Posterior vena cava (tissue), 2 donors: Measurements from ENCODE around the gene BCKDK. TPM values are rescaled to one million over a fixed set of nuclear protein-coding genes. Genes with fewer than 3 reads are reported as not detected.
A peak's percentile ranks its signal among the peaks of the same experiment; 100 is the strongest.

ENCODE experiments used
- DNase-seq: peaks from one replicate; pipeline ENCODE4 v3.0.0-alpha.2; 2020; ENCODE audit warnings: low spot score
- intact Hi-C, 2 donors: fragments of 100-400 bp; cut with DNase I; formaldehyde crosslinking; loops; one replicate each; pipeline versions ENCODE4 v1.14.1 to v1.14.2; 2022 to 2023
- total RNA-seq, 2 donors: library from RNA; stranded (reverse); fragmentation: NEBNext Ultra II Directional; extraction: Animal tissue kit (Norgen Biotek cat#: 25700); gene quantifications; one replicate each; pipeline ENCODE4 v1.2.1, GENCODE V29; 2021
- donor health status: DM: yes; HTN: yes; CAD: no.
- donor health status: DM: yes; HTN: yes; CAD: no.

The BCKDK gene
- total RNA-seq, 2 donors from 2014 or later: 29.8 to 30.6 TPM

DNA sequence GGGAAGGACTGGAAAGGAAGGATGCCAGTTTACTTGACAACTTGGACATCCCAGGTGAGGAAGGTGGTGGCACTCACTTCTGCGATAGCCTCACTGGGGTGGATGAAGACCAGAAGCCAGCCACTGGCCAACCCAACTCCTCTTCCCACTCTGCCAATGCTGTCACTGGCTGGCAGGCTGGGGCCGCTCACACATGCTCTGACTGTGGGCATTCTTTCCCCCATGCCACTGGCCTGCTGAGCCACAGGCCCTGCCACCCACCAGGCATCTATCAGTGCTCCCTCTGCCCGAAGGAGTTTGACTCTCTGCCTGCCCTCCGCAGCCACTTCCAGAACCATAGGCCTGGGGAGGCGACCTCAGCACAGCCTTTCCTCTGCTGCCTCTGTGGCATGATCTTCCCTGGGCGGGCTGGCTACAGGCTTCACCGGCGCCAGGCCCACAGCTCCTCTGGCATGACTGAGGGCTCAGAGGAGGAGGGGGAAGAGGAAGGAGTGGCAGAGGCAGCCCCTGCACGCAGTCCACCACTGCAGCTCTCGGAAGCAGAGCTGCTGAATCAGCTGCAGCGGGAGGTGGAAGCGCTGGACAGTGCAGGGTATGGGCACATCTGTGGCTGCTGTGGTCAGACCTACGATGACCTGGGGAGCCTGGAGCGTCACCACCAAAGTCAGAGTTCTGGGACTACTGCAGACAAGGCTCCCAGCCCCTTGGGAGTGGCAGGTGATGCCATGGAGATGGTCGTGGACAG lies 29.4 kb upstream of the BCKDK start:
- intact Hi-C loops: no loop called here
- DNase-seq: no peak

DNA sequence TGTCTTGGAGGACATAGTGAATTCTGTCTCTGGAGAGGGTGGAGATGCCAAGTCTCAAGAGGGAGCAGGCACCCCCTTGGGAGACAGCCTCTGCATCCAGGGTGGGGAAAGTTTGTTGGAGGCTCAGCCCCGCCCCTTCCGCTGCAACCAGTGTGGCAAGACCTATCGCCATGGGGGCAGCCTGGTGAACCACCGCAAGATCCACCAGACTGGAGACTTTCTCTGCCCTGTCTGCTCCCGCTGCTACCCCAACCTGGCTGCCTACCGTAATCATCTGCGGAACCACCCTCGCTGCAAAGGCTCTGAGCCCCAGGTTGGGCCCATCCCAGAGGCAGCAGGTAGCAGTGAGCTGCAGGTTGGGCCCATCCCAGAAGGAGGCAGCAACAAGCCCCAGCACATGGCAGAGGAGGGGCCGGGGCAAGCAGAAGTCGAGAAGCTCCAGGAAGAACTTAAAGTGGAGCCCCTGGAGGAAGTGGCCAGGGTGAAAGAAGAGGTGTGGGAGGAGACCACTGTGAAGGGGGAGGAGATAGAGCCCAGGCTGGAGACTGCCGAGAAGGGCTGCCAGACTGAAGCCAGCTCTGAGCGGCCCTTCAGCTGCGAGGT lies 28.7 kb upstream of the BCKDK start:
- intact Hi-C loops: no loop called here
- no peak for DNase-seq

DNA sequence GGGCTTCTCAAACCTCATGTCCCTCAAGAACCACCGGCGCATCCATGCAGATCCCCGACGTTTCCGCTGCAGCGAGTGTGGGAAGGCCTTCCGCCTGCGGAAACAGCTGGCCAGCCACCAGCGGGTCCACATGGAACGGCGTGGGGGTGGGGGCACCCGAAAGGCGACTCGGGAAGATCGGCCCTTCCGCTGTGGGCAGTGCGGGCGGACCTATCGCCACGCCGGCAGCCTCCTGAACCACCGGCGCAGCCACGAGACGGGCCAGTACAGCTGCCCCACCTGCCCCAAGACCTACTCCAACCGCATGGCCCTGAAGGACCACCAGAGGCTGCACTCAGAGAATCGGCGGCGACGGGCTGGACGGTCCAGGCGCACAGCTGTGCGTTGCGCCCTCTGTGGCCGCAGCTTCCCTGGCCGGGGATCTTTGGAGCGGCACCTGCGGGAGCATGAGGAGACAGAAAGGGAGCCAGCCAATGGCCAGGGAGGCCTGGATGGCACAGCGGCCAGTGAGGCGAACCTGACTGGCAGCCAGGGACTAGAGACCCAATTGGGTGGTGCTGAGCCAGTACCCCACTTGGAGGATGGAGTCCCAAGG lies 28.1 kb upstream of the BCKDK start:
- DNase-seq: no peak
- intact Hi-C loops: loop anchor here in 1 of 2 donors (10.0 kb wide), 1 partner anchor 365 kb away; no protein-coding TSS in a partner anchor

DNA sequence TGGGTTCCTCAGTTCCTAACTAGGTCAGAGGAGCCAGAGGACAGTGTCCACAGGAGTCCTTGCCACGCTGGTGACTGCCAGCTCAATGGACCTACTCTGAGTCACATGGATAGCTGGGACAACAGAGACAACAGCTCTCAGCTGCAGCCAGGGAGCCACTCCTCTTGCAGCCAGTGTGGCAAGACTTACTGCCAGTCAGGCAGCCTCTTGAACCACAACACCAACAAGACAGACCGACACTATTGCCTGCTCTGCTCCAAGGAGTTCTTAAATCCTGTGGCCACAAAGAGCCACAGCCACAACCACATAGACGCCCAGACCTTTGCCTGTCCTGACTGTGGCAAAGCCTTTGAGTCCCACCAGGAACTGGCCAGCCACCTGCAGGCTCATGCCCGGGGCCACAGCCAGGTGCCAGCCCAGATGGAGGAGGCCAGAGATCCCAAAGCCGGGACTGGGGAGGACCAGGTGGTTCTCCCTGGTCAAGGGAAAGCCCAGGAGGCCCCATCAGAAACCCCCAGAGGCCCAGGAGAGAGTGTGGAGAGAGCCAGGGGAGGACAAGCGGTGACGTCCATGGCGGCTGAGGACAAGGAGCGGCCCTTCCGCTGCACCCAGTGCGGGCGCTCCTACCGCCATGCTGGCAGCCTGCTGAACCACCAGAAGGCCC lies 27.3 kb upstream of the BCKDK start:
- intact Hi-C loops: loop anchor here in 1 of 2 donors (10.0 kb wide), 1 partner anchor 366 kb away; no protein-coding TSS in a partner anchor
- no peak for DNase-seq

DNA sequence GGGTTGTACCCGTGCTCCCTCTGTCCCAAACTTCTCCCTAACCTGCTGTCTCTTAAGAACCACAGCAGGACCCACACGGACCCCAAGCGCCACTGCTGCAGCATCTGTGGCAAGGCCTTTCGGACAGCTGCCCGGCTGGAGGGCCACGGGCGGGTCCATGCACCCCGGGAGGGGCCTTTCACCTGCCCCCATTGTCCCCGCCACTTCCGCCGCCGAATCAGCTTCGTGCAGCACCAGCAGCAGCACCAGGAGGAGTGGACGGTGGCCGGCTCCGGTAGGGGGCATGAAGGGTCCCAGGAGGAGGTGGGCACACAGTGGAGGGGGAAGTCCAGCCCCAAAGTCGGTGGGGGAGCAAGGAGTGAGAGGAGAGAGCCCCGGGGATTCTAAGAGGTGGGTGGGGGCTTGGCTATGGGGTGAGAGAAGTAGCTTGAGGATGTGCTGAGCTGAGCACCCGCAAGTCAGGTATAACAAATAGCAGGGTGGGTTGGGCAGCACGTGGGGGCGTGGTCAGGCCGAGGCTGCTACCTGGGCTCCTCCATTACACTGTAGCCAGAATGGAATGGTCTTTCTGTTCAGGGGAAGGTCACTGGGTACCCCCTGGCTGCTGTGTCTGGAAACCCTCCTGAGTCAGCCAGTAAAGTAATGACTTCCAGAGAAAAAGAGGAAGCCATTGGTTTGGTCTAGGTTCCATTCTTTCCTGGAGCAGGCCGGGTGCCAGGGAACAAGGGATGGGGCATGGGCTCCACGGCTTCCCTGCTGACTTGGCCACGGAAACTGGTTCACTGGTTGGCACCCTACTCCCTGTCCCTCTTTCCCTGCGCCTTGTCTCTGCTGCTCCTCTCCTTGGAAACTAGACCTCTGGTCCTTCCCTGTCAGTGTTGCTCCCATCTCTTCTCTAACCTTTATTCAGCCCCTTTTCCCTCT lies 26.5 kb upstream of the BCKDK start:
- intact Hi-C loops: loop anchor here in 1 of 2 donors (10.0 kb wide), 1 partner anchor 367 kb away; no protein-coding TSS in a partner anchor
- DNase-seq: peak; percentile 81

DNA sequence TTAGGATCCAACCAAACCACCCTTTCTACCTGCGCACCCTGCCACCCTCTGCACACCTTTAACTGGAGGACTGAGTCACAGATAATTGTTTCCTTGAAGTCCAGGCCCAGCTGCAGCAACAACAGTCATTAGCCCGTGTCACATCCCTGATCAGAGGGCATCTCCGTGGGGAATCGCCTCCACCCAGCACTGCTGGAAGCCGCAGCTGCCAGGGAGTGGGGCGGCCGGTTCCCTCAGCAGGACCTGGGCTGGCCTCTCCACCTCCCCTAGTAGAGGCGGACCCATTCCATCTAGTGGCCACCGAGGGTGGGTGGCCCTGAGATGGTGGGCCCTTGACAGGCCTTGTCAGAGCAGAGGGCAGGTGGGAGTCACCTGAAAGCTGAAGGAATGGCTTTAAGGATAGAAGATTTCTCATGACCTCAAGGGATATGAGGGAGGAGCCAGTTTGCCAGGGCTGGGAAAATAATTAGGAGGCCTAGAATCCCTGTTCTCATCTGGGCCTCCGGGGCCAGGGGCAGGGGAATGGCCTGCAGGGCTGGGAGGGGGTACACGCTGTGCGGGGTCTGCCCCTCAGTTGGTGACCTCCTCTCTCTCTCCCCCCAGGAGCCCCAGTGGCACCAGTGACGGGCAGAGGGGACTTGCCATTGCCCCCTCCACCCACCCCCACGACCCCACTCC lies 25.7 kb upstream of the BCKDK start:
- intact Hi-C loops: loop anchor here in 1 of 2 donors (10.0 kb wide), 1 partner anchor 368 kb away; no protein-coding TSS in a partner anchor
- no peak for DNase-seq

DNA sequence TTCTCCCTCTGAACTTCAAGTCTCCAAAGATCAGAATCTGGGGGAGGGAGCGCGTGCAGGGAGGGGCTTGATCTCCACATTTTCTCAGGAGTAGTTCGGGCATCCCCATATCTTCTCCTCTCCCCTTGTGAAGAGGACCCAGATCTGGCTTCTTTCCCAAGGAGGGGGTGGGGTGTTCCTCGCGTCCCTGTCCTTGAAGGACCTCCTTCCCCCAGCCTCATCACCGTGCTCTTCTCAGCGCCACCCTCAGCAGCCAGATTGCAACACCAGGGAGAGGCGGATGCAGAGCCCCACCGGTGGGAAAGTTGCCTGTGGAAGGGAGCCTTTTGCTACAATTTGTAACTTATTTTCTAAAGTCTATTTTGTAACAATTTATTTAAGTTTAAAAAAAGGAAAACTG lies 25.1 kb upstream of the BCKDK start:
- intact Hi-C loops: loop anchor here in 1 of 2 donors (10.0 kb wide), 1 partner anchor 368 kb away; no protein-coding TSS in a partner anchor
- no peak for DNase-seq

DNA sequence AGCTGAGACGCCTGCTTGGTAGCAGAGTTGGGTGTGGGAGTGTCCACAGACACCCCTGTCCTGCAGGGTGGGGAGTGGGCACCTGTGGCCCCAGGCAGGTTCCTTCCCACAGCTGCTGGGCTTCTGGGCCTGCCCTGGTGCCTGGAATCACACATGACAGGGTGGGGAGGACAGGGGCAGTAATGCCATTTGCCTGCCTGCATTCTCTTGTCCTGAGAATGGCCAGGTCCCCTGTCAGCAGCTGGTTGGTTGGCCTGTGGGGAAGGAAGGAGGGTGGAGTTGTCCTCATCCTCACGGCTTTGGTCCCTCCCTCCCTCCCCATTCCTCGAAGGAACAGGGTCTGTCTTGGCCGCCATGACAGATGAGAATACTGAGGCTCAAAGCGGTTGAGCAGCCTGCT lies 24.6 kb upstream of the BCKDK start:
- DNase-seq: no peak
- intact Hi-C loops: loop anchor here in 1 of 2 donors (10.0 kb wide), 1 partner anchor 369 kb away; no protein-coding TSS in a partner anchor

DNA sequence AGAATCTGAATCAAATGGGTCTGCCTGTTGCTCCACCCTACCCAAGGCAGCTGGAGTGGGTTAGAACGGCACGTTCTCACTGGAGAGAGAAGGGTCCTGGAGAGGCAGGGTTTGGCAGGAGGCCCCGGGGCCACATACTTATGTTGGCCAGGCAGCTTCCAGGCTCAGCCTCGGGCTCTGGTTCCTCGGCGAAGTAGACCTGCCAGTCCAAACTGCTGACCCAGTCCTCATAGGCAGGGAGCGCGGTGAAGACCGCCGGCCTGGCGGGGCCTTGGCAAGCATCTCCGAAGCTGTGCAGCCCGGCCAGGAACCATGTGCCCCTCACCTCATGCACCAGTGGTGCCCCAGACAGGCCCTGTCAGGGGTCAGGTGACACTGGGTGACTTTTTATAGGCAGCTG lies 24.2 kb upstream of the BCKDK start:
- intact Hi-C loops: loop anchor here in 1 of 2 donors (10.0 kb wide), 1 partner anchor 369 kb away; no protein-coding TSS in a partner anchor
- DNase-seq: no peak

DNA sequence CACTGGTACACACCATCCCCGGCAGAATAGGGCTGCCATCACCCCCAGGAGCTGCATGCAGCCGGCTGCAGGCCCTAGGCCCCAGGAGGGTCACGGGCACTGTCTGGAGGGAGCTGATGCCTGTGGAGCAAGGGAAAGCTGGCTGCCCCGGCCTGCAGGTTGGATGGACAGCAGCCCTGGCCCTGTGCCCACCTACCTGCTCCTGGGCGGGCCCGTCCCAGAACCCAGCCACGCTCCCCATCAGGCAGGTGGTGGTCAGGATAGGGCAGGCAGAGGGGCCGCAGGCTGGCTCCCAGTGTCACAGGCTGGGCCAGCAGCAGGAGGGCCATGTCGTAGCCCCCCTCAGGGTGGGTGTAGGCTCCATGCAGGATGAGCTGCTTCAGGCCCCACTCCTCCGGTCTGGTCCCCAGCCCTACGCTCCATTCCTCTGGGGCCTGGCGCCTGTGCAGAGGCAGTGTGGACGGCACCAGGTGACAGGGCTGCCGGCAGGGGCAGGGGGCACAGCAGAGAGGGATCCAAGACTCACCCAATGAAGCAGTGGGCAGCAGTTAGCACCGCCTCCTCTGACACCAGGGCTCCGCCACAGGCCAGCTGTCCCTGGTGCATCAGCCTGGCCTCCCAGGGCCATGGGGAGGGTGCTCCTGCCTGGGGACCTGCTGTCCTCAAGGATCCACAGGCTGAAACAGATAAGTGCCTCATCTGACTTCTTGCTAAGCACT lies 23.4 kb upstream of the BCKDK start:
- no peak for DNase-seq
- intact Hi-C loops: loop anchor here in 1 of 2 donors (10.0 kb wide), 1 partner anchor 370 kb away; no protein-coding TSS in a partner anchor

DNA sequence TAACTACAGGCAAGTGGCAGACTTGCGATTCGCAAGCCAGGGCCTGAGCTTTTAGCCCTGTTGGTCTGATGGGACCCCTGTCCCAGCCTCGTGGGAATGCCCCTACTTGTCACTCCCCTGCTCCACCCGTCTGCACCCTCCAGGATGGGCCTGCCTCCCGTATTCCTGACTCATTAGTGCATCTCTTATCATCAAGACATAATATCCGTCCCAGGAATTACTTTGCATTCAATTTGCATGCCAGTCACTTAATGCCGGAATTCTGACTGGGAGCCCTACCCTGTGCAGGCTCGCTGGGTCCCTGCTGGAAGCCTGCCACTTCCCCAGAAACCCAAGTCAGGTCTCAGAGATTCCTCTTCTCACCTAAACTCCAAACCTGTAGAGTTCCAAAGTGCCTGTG lies 22.8 kb upstream of the BCKDK start:
- intact Hi-C loops: loop anchor here in 1 of 2 donors (10.0 kb wide), 1 partner anchor 371 kb away; no protein-coding TSS in a partner anchor
- DNase-seq: no peak

DNA sequence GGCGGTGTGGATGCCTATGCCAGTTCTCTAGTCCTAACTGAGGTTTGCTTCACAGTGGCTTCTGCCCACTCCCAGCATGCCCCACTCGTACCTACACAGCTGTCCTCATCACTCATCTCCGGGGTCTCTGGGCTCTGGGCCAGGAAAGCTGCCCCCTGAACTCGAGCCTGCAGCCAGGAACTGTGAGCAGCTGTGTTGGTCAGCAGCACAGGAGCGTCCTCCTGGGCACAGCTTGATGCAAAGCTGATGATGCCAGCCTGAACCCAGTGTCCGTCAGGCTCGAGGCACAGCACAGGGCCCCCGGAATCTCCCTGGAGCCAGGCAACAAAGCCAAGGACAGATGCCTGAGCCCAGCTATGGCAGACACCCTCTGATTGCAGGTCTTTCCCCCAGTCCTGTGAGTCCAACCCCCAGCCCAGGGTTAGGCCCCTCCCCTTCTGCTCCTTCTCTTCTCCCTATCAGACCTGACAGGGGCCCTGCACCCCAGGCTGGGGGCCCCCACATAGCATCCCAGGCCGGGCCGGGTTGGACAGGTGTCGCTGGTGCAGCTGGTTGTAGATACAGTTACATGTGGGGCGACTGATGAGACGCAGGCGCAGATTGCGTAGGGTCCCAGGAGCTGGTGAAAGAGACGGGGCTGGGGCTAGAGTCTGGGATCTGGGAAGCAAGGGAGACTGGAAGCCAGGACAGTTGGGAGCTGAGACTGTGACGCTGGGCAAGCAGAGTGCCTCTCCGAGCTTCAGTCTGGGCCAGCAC lies 22.1 kb upstream of the BCKDK start:
- intact Hi-C loops: loop anchor here in 1 of 2 donors (10.0 kb wide), 1 partner anchor 371 kb away; no protein-coding TSS in a partner anchor
- no peak for DNase-seq

DNA sequence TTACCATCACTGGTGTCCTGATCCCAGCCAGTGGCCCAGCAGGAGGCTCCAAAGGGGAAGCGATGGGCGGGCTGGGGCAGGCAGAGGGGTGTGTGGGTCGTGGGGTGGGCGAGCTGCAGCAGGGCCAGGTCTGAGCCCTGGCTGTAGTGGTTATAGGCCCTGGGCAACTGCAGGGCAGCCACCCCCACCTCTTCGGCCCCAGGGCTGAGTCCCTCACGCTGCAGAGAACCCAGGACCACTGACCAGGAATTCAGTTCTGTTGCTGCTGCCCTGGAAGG lies 21.6 kb upstream of the BCKDK start:
- intact Hi-C loops: loop anchor here in 1 of 2 donors (10.0 kb wide), 1 partner anchor 372 kb away; no protein-coding TSS in a partner anchor
- no peak for DNase-seq

DNA sequence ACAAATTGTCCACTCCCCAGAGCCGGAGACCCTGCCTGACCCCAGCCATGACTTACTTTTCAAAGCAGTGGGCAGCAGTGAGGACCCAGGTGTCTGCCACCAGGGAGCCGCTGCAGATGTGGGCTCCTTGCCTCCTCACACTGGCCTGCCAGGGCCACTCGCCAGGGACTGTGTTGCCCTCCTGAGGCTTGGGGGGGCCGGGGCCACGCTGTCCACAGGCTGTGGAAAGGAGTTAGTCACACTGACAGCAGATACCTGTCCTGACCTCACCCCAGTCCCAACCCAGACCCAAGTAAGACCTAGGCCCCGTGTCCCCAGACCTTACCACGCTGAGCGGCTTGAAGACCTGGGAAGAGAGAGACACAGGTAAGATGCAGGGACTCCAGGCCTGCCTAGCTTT lies 20.7 kb upstream of the BCKDK start:
- DNase-seq: no peak
- intact Hi-C loops: loop anchor here in 1 of 2 donors (10.0 kb wide), 1 partner anchor 373 kb away; no protein-coding TSS in a partner anchor

DNA sequence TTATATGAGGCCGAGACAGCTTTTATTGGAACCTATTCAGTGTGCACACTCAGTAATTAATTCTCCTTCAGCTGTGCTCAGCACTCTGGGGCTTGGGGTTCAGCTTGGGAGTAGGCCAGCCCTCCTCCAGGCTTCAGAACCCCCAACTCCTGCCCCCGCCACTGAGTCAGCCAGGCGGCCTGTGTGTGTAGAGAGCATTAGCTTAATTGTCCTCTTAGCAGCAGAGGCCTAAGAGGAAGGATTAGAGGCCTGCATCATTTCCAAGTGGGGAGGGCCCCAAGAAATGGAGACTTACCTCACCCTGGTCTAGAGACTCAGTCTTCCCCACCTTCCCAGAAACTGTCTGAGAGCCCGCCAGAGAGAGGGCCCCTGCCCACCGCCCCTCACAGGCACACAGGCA lies 20.2 kb upstream of the BCKDK start:
- intact Hi-C loops: loop anchor here in 1 of 2 donors (10.0 kb wide), 1 partner anchor 373 kb away; no protein-coding TSS in a partner anchor
- no peak for DNase-seq

DNA sequence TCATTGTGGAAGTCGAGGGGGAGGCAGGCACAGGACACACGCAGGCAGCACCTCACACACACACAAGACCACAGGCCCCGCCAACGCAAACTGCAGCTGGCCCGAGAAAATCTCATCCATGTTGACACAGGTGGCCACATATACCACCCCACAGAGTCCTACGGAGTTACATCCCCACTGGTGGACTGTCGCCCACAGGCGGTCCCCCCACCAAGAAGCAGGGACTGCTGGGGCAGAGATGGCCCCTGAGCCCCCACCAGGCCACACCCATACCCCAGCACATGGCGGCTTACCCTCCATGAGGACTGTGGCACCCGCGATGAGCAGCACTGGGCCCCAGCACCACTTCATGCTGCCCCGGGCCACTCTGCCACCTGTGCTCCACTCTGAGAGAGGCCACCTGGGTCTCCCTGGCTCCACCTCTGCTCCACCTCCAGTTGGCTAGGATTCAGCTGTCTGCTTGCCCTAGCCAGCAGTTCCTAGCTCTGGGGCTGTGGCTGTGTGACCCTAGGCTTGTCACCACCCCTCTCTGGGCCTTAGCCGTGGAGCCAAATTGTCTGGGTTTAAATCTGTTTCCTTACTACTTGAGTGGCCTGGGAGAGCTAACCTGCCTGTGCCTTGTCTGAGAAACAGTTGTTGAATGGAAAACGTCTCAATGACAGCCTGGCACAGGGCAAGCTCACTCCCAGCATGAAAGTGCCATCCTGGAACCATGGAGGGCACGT lies 19.6 kb upstream of the BCKDK start, which contains the start of gene PRSS53:
Gene PRSS53, minus strand, starts transcription at position 485 of the 725 bp plus-strand sequence. Its CDS starts 134 bp downstream, at position 351.
- DNase-seq: no peak
- intact Hi-C loops: loop anchor here in 1 of 2 donors (10.0 kb wide), 1 partner anchor 374 kb away; no protein-coding TSS in a partner anchor
